SK-N-SH (cell line): ENCODE data around the gene E2F4. TPM values are rescaled to one million over a fixed set of nuclear protein-coding genes. Genes with fewer than 3 reads are reported as not detected.

Experiments used
- CTCF ChIA-PET: fragments of 300-600, 350-600 bp; formaldehyde crosslinking; extraction: SDS; loops from one replicate; lab custom pipeline; 2021; lab: Yijun Ruan, JAX
- POLR2A ChIA-PET: fragments of 350-600 bp; sonication (Branson Sonifier 250); formaldehyde crosslinking; extraction: SDS; loops from one replicate; lab custom pipeline; 2020; ENCODE audit warnings: antibody characterized with exemption, inconsistent platforms; lab: Yijun Ruan, JAX
- DNase-seq: peaks from one replicate; pipeline ENCODE4 v3.0.0; 2012
- H2AFZ ChIP-seq: fragments of 200-600 bp; sonication (generic); 2 replicates; pipeline ENCODE4 v1.8.1; 2016; ENCODE audit warnings: antibody characterized with exemption, mild to moderate bottlenecking, low read depth
- H3F3A ChIP-seq: fragments of 200-600 bp; sonication (generic); replicated peaks from 2 replicates; pipeline ENCODE3; 2016; ENCODE audit warnings: antibody characterized with exemption, mild to moderate bottlenecking; ENCODE audit not compliant: insufficient read depth
- H3K27ac ChIP-seq, 2 experiments: fragments of 200-500 bp in 1 of 2; fragments of 200-600 bp in 1 of 2; sonication (Bioruptor generic) in 1 of 2; sonication (generic), shearing (Covaris generic) in 1 of 2; 2 replicates each; pipeline versions ENCODE4 v1.5.1 to v1.6.1; 2014 to 2016; ENCODE audit warnings: low read depth in 2 of 2, inconsistent platforms in 1 of 2, low read length in 1 of 2, mild to moderate bottlenecking in 1 of 2, mixed read lengths in 1 of 2
- H3K27me3 ChIP-seq: fragments of 200-600 bp; sonication (generic), shearing (Covaris generic); 2 replicates; pipeline ENCODE4 v1.6.1; 2016; ENCODE audit warnings: mixed run types; ENCODE audit not compliant: insufficient read depth
- H3K36me3 ChIP-seq, 2 experiments: fragments of 200-500 bp in 1 of 2; fragments of 200-600 bp in 1 of 2; sonication (Bioruptor generic) in 1 of 2; sonication (generic) in 1 of 2; replicated peaks in 1 of 2; 2 replicates each; pipeline versions ENCODE3 to v1.5.1; 2014 to 2016; ENCODE audit warnings: low read length in 1 of 2, mild to moderate bottlenecking in 1 of 2; ENCODE audit not compliant: insufficient read depth in 2 of 2, control insufficient read depth in 1 of 2
- H3K4me1 ChIP-seq, 2 experiments: fragments of 200-500 bp in 1 of 2; fragments of 200-600 bp in 1 of 2; sonication (Bioruptor generic) in 1 of 2; sonication (generic), shearing (Covaris generic) in 1 of 2; 2 replicates each; pipeline versions ENCODE4 v1.5.1 to v1.6.1; 2014 to 2016; ENCODE audit warnings: low read depth in 1 of 2, low read length in 1 of 2, mixed run types in 1 of 2; ENCODE audit not compliant: insufficient read depth in 2 of 2, control insufficient read depth in 1 of 2
- H3K4me2 ChIP-seq: fragments of 200-600 bp; sonication (generic), shearing (Covaris generic); 2 replicates; pipeline ENCODE4 v1.6.1; 2017; ENCODE audit warnings: mixed run types
- H3K4me3 ChIP-seq, 2 experiments: fragments of 200-500 bp in 1 of 2; fragments of 200-600 bp in 1 of 2; sonication (Bioruptor generic) in 1 of 2; sonication (generic), shearing (Covaris generic) in 1 of 2; 2 replicates each; pipeline versions ENCODE4 v1.5.1 to v1.8.1; 2014 to 2016; ENCODE audit warnings: low read depth in 2 of 2, inconsistent platforms in 1 of 2, low read length in 1 of 2, mild to moderate bottlenecking in 1 of 2, mixed read lengths in 1 of 2, moderate library complexity in 1 of 2
- H3K79me2 ChIP-seq: fragments of 200-600 bp; sonication (generic); 2 replicates; pipeline ENCODE4 v1.8.1; 2017; ENCODE audit warnings: mild to moderate bottlenecking; ENCODE audit not compliant: insufficient read depth
- H3K9ac ChIP-seq: fragments of 200-600 bp; sonication (generic); 2 replicates; pipeline ENCODE4 v1.6.1; 2017; ENCODE audit warnings: mixed run types
- H3K9me2 ChIP-seq: fragments of 200-600 bp; sonication (generic); 2 replicates; pipeline ENCODE4 v1.6.1; 2017; ENCODE audit warnings: mixed run types
- H3K9me3 ChIP-seq: fragments of 200-600 bp; sonication (generic); 2 replicates; pipeline ENCODE4 v1.6.1; 2017; ENCODE audit warnings: mixed run types, mild to moderate bottlenecking, moderate library complexity
- H4K20me1 ChIP-seq: fragments of 200-600 bp; sonication (generic); 2 replicates; pipeline ENCODE4 v1.6.1; 2017; ENCODE audit warnings: mild to moderate bottlenecking, mixed run types; ENCODE audit not compliant: insufficient read depth
- CHD2 ChIP-seq: fragments of 150-350 bp; IDR thresholded peaks from 2 replicates; pipeline ENCODE4 v1.6.1; 2018; ENCODE audit warnings: low read length; ENCODE audit not compliant: partially characterized antibody
- EZH2phosphoT487 ChIP-seq: fragments of 200-600 bp; sonication (generic); IDR thresholded peaks from 2 replicates; pipeline ENCODE4 v1.6.1; 2017; ENCODE audit warnings: low read depth, mixed run types, mild to moderate bottlenecking, antibody characterized with exemption, moderate library complexity, borderline replicate concordance
- FOXJ3 ChIP-seq: sonication (generic); formaldehyde crosslinking; IDR thresholded peaks from 2 replicates; pipeline ENCODE4 v1.5.1; 2020; ENCODE audit warnings: mild to moderate bottlenecking, missing genetic modification reagents
- GABPA ChIP-seq: IDR thresholded peaks from 2 replicates; pipeline ENCODE4 v1.4.0; 2012; ENCODE audit warnings: low read depth, mild to moderate bottlenecking
- IRF3 ChIP-seq: fragments of 150-350 bp; IDR thresholded peaks from 2 replicates; pipeline ENCODE4 v1.6.1; 2016; ENCODE audit warnings: mild to moderate bottlenecking, low read depth, low read length
- JUND ChIP-seq: IDR thresholded peaks from 2 replicates; pipeline ENCODE4 v1.4.0; 2012
- MAX ChIP-seq: IDR thresholded peaks from 2 replicates; pipeline ENCODE4 v1.4.0; 2012; ENCODE audit warnings: low read depth
- MXI1 ChIP-seq: IDR thresholded peaks from 2 replicates; pipeline ENCODE4 v1.6.1; 2012; ENCODE audit warnings: mild to moderate bottlenecking, low read depth, low read length, improper control_type of control experiment
- RCOR1 ChIP-seq: fragments of 150-350 bp; IDR thresholded peaks from 2 replicates; pipeline ENCODE4 v1.6.1; 2017; ENCODE audit warnings: antibody characterized with exemption, low read length
- REST ChIP-seq: IDR thresholded peaks from 2 replicates; pipeline ENCODE4 v1.6.1; 2012; ENCODE audit warnings: mild to moderate bottlenecking, low read depth, low read length, moderate library complexity
- RXRA ChIP-seq: IDR thresholded peaks from 2 replicates; pipeline ENCODE4 v1.4.0; 2012; ENCODE audit warnings: low read depth, mild to moderate bottlenecking, borderline replicate concordance
- SIN3A ChIP-seq: IDR thresholded peaks from 2 replicates; pipeline ENCODE4 v1.6.1; 2012; ENCODE audit warnings: low read depth, mild to moderate bottlenecking, low read length, moderate library complexity, borderline replicate concordance
- TCF12 ChIP-seq: IDR thresholded peaks from 2 replicates; pipeline ENCODE4 v1.4.0; 2012
- TEAD4 ChIP-seq: IDR thresholded peaks from 2 replicates; pipeline ENCODE4 v1.4.0; 2012; ENCODE audit warnings: mild to moderate bottlenecking, borderline replicate concordance; ENCODE audit not compliant: insufficient read depth
- WGBS: methylation state at CpG from one replicate; pipeline ENCODE4 v1.1.6; 2017; ENCODE audit warnings: low lambda C conversion rate; 5-methylcytosine and 5-hydroxymethylcytosine counted together
- polyA plus RNA-seq, 3 experiments: library from polyadenylated mRNA; depleted of rRNA; stranded (reverse); fragments of >200 nt; gene quantifications; 2 replicates each; pipeline ENCODE4 v1.2.3, GENCODE V29; 2012

Gene E2F4
- polyA plus RNA-seq, 1 of the 3 experiments (the other 2 are of a cell fraction) = 168 TPM

GRCh38 chr16:67147437-67148140 lies 44.4 kb upstream of the E2F4 start:
- H2AFZ ChIP-seq = no peak overlapping the region
- TF ChIP-seq JUND (no peak), EZH2phosphoT487 (no peak), SIN3A (no peak), RXRA (no peak), TEAD4 (no peak), RCOR1 (no peak), MAX (no peak), REST (no peak), FOXJ3 (CRISPR knock-in tag) (no peak), CHD2 (no peak), GABPA (no peak)
- TF ChIP-seq, all 33 proteins: peak for 0
- H3K79me2 ChIP-seq = no peaks in the 10 kb centered on the region
- H4K20me1 ChIP-seq = no peaks in the 10 kb centered on the region
- 100% methylated on average over 2 of the region's 4 CpGs for WGBS
- no peaks in the 10 kb centered on the region for H3K27me3 ChIP-seq
- H3K4me1 ChIP-seq = peaks cover 0 to 8% of the 10 kb centered on the region in 2 experiments; a peak in 1 of 4 replicates
- H3K27ac ChIP-seq = peak overlapping the region in 1 of 2 experiments; percentile 28; a peak in 1 of 4 replicates
- no peak overlapping the region for H3K4me2 ChIP-seq
- H3K9ac ChIP-seq = no peak overlapping the region
- no peak for DNase-seq
- H3K9me2 ChIP-seq = no peaks in the 10 kb centered on the region
- H3F3A ChIP-seq = peaks cover 8% of the 10 kb centered on the region
- H3K36me3 ChIP-seq = peaks cover 13 to 58% of the 10 kb centered on the region in 2 experiments
- ChIA-PET POLR2A (no interaction called here), CTCF (interaction anchor here (1.1 kb wide), 2 partner anchors 130 to 194 kb away, joined by 3 read pairs; no protein-coding TSS in a partner anchor)
- no peaks in the 10 kb centered on the region for H3K9me3 ChIP-seq
- H3K4me3 ChIP-seq = no peak overlapping the region

- peaks cover 0 to 8% of the 10 kb centered on the region in 2 experiments; a peak in 1 of 4 replicates for H3K4me1 ChIP-seq
- no peaks in the 10 kb centered on the region for H3K9me3 ChIP-seq
- H3F3A ChIP-seq = peaks cover 8% of the 10 kb centered on the region
- no peaks in the 10 kb centered on the region for H3K27me3 ChIP-seq
- no peak overlapping the region for H3K4me2 ChIP-seq
- H3K36me3 ChIP-seq = peaks cover 13 to 52% of the 10 kb centered on the region in 2 experiments
- H2AFZ ChIP-seq = no peak overlapping the region
- DNase-seq = no peak
- H3K9ac ChIP-seq = no peak overlapping the region
- H4K20me1 ChIP-seq = no peaks in the 10 kb centered on the region
- no peak overlapping the region for H3K4me3 ChIP-seq
- no peak overlapping the region for H3K27ac ChIP-seq
- 100% methylated on average over 2 of the region's 2 CpGs for WGBS
- TF ChIP-seq IRF3 (no peak), FOXJ3 (CRISPR knock-in tag) (no peak), CHD2 (no peak), TCF12 (no peak), MXI1 (no peak), JUND (no peak), GABPA (no peak)
- no peaks in the 10 kb centered on the region for H3K9me2 ChIP-seq
- no peaks in the 10 kb centered on the region for H3K79me2 ChIP-seq
- POLR2A ChIA-PET = no interaction called here
- CTCF ChIA-PET = interaction anchor here (1.1 kb wide), 1 partner anchor 194 kb away, joined by 3 read pairs; no protein-coding TSS in a partner anchor
These were observed 43.7 kb upstream of the E2F4 start for GRCh38 chr16:67148221-67148620.
